ENCODE measurements around the gene HCAR2. TPM values are rescaled to one million over a fixed set of nuclear protein-coding genes. Genes with fewer than 3 reads are reported as not detected.

Gene HCAR2
- total and polyA plus RNA-seq, 2 of the 4 experiments (the other 2 are of a cell fraction) = not detected

DNA sequence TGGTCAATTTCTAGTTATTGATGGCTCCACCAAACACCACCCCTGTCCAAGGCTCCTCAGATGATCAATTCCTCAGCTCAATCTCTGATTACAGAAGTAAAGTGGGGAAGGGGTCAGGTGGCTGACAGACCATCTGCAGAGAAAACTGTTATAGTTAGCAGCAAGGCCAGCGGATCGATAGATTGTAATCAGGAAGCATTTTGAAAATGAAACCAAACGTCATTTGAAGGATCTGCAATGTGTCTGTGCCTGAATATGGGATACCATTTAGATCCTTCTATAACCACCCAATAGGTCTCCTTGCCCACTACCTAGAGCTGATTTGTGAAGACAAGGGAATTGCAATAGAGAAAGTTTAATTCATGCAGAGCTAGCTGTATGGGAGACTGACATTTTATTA is 11.6 kb downstream of the HCAR2 start:
- ChIA-PET CTCF (interaction anchor here (0.5 kb wide), 1 partner anchor 35 kb away, joined by 3 read pairs; no protein-coding TSS in a partner anchor), POLR2A (ENCODE audit: unreplicated experiment) (no interaction called here)
- in situ Hi-C loops (cut with MboI; ENCODE audit: low sequenced_read_pairs) = no loop called here
- Histone ChIP-seq H3K9me1 (ENCODE audit: insufficient read depth, low read length) (no peaks in the 10 kb centered on the region; the same call in 1 of the 2 replicates), H3K79me1 (ENCODE audit: low read depth in 1 of 2, low read length in 2 of 2) (no peaks in the 10 kb centered on the region), H3K9ac (ENCODE audit: low read depth, low read length) (no peak overlapping the region), H2BK15ac (ENCODE audit: low read depth, low read length) (no peak overlapping the region), H3K27me3 (ENCODE audit: control insufficient read depth, insufficient read depth, low read length) (no peaks in the 10 kb centered on the region), H3K23ac (ENCODE audit: low read depth, low read length) (no peak overlapping the region), H3K4me1 (ENCODE audit: control insufficient read depth, insufficient read depth, low read length) (no peaks in the 10 kb centered on the region), H4K8ac (ENCODE audit: low read depth in 2 of 2, low read length in 2 of 2) (no peak overlapping the region), H3K9me3 (ENCODE audit: control insufficient read depth, insufficient read depth, low read length) (no peaks in the 10 kb centered on the region), H3K4me3 (ENCODE audit: insufficient read depth, low read depth, low read length) (no peak overlapping the region), H3K56ac (ENCODE audit: extremely low read depth, insufficient read depth, low read length) (no peak overlapping the region), H2AK9ac (replicated peaks; ENCODE audit: low read depth, low read length, poor library complexity) (no peak overlapping the region), H2BK120ac (ENCODE audit: low read depth, low read length) (no peak overlapping the region), H4K20me1 (ENCODE audit: insufficient read depth, low read length) (no peaks in the 10 kb centered on the region), H2AK5ac (ENCODE audit: low read depth, low read length) (no peak overlapping the region), H3K4me2 (ENCODE audit: low read depth, low read length) (no peak overlapping the region), H2BK5ac (ENCODE audit: low read depth, low read length, poor library complexity, severe bottlenecking) (no peak overlapping the region), H4K5ac (ENCODE audit: low read depth, low read length) (no peak overlapping the region), H3K14ac (replicated peaks; ENCODE audit: low read depth, low read length) (no peak overlapping the region), H4K91ac (ENCODE audit: insufficient read depth, low read depth, low read length) (no peak overlapping the region), H3K27ac (ENCODE audit: insufficient read depth, low read length) (no peak overlapping the region), H3K4ac (ENCODE audit: low read depth, low read length) (no peak overlapping the region), H2AFZ (replicated peaks; ENCODE audit: low read length, poor library complexity) (no peak overlapping the region), H3K18ac (ENCODE audit: low read depth, low read length) (no peak overlapping the region), H2BK20ac (ENCODE audit: low read depth, low read length) (no peak overlapping the region), H3K36me3 (ENCODE audit: control insufficient read depth, insufficient read depth, low read length) (no peaks in the 10 kb centered on the region)
- no CpG with 5 or more reads among the region's 3 CpGs for WGBS, 2 experiments (ENCODE audit: extremely low coverage in 2 of 2, insufficient read length in 1 of 2)
- no TSS peak for BruUV-seq (replicated peaks)
- DNase-seq (no peak), ATAC-seq (ENCODE audit: low read depth) (no peak)
- intact Hi-C loops (cut with micrococcal nuclease) = no loop called here
- TF ChIP-seq SMC3 (IDR thresholded peaks at IDR 0.05; ENCODE audit: low read depth, low read length) = no peak
- no peak for TF ChIP-seq RFX5 (IDR thresholded peaks at IDR 0.05; ENCODE audit: low read depth, low read length)
- TF ChIP-seq BHLHE40 (IDR thresholded peaks at IDR 0.05; ENCODE audit: low read depth, low read length) = no peak
- TF ChIP-seq, protein P1, sequence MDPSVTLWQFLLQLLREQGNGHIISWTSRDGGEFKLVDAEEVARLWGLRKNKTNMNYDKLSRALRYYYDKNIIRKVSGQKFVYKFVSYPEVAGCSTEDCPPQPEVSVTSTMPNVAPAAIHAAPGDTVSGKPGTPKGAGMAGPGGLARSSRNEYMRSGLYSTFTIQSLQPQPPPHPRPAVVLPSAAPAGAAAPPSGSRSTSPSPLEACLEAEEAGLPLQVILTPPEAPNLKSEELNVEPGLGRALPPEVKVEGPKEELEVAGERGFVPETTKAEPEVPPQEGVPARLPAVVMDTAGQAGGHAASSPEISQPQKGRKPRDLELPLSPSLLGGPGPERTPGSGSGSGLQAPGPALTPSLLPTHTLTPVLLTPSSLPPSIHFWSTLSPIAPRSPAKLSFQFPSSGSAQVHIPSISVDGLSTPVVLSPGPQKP (IDR thresholded peaks at IDR 0.05; ENCODE audit: borderline replicate concordance, low read depth, low read length) = no peak
- no peak for TF ChIP-seq FOS (IDR thresholded peaks at IDR 0.05; ENCODE audit: low read depth, low read length)
- TF ChIP-seq MAZ (IDR thresholded peaks at IDR 0.05; ENCODE audit: borderline replicate concordance, low read depth, low read length) = no peak
- TF ChIP-seq MXI1 (IDR thresholded peaks at IDR 0.05; ENCODE audit: borderline replicate concordance, low read depth, low read length) = no peak
- no peak for TF ChIP-seq NFE2L2 (IDR thresholded peaks at IDR 0.05; ENCODE audit: low read depth, low read length)
- dilution Hi-C loops (cut with HindIII; ENCODE audit: low sequenced_read_pairs, unreplicated experiment) = no loop called here
